KG1 (cell line): ENCODE results near the gene PITPNC1.
"Not testable (repeated sequence)": the region's sequence is repeated elsewhere in the genome, so short reads cannot be mapped to it uniquely, and the experiment has no call there.

Experiments
- DNase-seq: peaks from one replicate; lab custom pipeline; 2025; lab: John Stamatoyannopoulos, UW

PITPNC1 gene

GRCh38 chr17:67624886-67625656 lies 248.0 kb downstream of the PITPNC1 start:
- no peak for DNase-seq

- DNase-seq = no peak
These were observed 248.9 kb downstream of the PITPNC1 start for GRCh38 chr17:67625971-67626370.

GRCh38 chr17:67628580-67629013 lies 251.5 kb downstream of the PITPNC1 start:
- no peak for DNase-seq

- DNase-seq = no peak
These were observed 252.9 kb downstream of the PITPNC1 start for GRCh38 chr17:67629971-67630320.

GRCh38 chr17:67630836-67631235 lies 253.8 kb downstream of the PITPNC1 start:
- DNase-seq = not testable (repeated sequence)

- DNase-seq = no peak
These were observed 255.1 kb downstream of the PITPNC1 start for GRCh38 chr17:67632141-67632540.

GRCh38 chr17:67633751-67634211 lies 256.7 kb downstream of the PITPNC1 start:
- DNase-seq = no peak

GRCh38 chr17:67635681-67636080 lies 258.6 kb downstream of the PITPNC1 start:
- no peak for DNase-seq

- DNase-seq = no peak
These were observed 259.2 kb downstream of the PITPNC1 start for GRCh38 chr17:67636312-67636711.

GRCh38 chr17:67636834-67637520 lies 259.9 kb downstream of the PITPNC1 start:
- no peak for DNase-seq

GRCh38 chr17:67637901-67638641 lies 261.0 kb downstream of the PITPNC1 start:
- no peak for DNase-seq

- DNase-seq = no peak
These were observed 261.8 kb downstream of the PITPNC1 start for GRCh38 chr17:67638871-67639270.

- no peak for DNase-seq
These were observed 262.5 kb downstream of the PITPNC1 start for GRCh38 chr17:67639555-67639954.

GRCh38 chr17:67639979-67640378 lies 262.9 kb downstream of the PITPNC1 start:
- DNase-seq = no peak

GRCh38 chr17:67642488-67642887 lies 265.4 kb downstream of the PITPNC1 start:
- no peak for DNase-seq

- no peak for DNase-seq
These were observed 267.0 kb downstream of the PITPNC1 start for GRCh38 chr17:67644061-67644460.

GRCh38 chr17:67645195-67645594 lies 268.1 kb downstream of the PITPNC1 start:
- not testable (repeated sequence) for DNase-seq

- no peak for DNase-seq
These were observed 269.4 kb downstream of the PITPNC1 start for GRCh38 chr17:67646472-67646871.

- DNase-seq = no peak
These were observed 270.4 kb downstream of the PITPNC1 start for GRCh38 chr17:67647482-67647881.

GRCh38 chr17:67648032-67648905 lies 271.2 kb downstream of the PITPNC1 start:
- DNase-seq = no peak

- not testable (repeated sequence) for DNase-seq
These were observed 271.8 kb downstream of the PITPNC1 start for GRCh38 chr17:67648906-67649295.

GRCh38 chr17:67649891-67650290 lies 272.8 kb downstream of the PITPNC1 start:
- DNase-seq = no peak
